ENCODE measurements around the gene SHISA7. TPM values are rescaled to one million over a fixed set of nuclear protein-coding genes. Genes with fewer than 3 reads are reported as not detected.

SHISA7 gene
- total and polyA plus RNA-seq, 2 of the 4 experiments (the other 2 are of a cell fraction): not detected

DNA sequence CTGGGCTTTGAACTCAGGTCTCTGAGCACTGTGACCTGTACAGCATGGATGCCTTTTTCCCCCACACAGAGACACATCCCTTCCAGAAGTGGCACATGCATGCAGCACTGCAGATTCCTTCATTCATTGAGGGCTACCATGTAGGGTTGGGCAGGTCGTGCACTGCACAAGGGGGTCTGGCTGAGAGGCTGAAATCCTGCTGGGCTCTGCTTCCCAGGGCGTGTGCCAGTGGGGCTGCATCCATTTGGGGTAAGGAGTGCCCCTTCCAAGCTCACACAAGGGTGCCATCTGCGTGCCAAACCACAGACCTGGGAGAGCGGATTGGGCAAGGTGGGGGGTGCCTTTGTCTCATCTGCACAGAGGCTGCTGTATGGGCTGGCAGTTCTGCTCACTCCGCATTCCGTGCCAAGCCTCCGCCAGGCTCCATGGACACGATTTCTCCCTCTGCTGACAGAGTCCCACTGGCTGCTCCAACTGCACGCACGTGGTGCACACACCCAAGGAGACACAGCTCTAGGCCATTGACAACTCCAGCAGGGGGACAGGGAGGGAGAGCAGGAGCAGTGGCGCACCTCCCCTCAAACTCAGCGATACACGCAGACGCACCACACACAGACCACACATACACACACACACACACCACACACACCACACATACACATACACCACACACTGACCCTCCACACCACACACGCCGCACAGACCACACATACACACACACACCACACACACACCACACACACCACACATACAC, 4.5 kb upstream of the SHISA7 start:
- 48% methylated on average over 4 of the region's 16 CpGs; no CpG with 5 or more reads in 1 of the 2 experiments for WGBS, 2 experiments (ENCODE audit: extremely low coverage in 2 of 2, insufficient read length in 1 of 2)
- H2AFZ ChIP-seq (replicated peaks; ENCODE audit: low read length, poor library complexity): peak overlapping the region; percentile 72
- no peaks in the 10 kb centered on the region for H3K9me1 ChIP-seq (ENCODE audit: insufficient read depth, low read length)
- H3K4me2 ChIP-seq (ENCODE audit: low read depth, low read length): no peak overlapping the region
- no peak overlapping the region for H3K18ac ChIP-seq (ENCODE audit: low read depth, low read length)
- H3K79me1 ChIP-seq (ENCODE audit: low read depth in 1 of 2, low read length in 2 of 2): no peaks in the 10 kb centered on the region
- H3K9me3 ChIP-seq (ENCODE audit: control insufficient read depth, insufficient read depth, low read length): no peaks in the 10 kb centered on the region
- in situ Hi-C loops (cut with MboI; ENCODE audit: low sequenced_read_pairs): no loop called here
- TF ChIP-seq, protein P1, sequence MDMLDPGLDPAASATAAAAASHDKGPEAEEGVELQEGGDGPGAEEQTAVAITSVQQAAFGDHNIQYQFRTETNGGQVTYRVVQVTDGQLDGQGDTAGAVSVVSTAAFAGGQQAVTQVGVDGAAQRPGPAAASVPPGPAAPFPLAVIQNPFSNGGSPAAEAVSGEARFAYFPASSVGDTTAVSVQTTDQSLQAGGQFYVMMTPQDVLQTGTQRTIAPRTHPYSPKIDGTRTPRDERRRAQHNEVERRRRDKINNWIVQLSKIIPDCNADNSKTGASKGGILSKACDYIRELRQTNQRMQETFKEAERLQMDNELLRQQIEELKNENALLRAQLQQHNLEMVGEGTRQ (IDR thresholded peaks at IDR 0.05; ENCODE audit: low read depth, low read length): peak; percentile 22; the same call in 1 of the 2 replicates
- no peak for TF ChIP-seq ELK1 (IDR thresholded peaks at IDR 0.05; ENCODE audit: borderline replicate concordance, low read depth, low read length)
- H4K91ac ChIP-seq (ENCODE audit: insufficient read depth, low read depth, low read length): no peak overlapping the region
- H4K5ac ChIP-seq (ENCODE audit: low read depth, low read length): no peak overlapping the region
- CTCF ChIA-PET: no interaction called here
- H3K4me1 ChIP-seq (ENCODE audit: control insufficient read depth, insufficient read depth, low read length): peaks cover 2% of the 10 kb centered on the region; the same call in 1 of the 2 replicates
- H2BK5ac ChIP-seq (ENCODE audit: low read depth, low read length, poor library complexity, severe bottlenecking): peak overlapping the region; percentile 80
- no peak overlapping the region for H2BK15ac ChIP-seq (ENCODE audit: low read depth, low read length)
- H2AK9ac ChIP-seq (replicated peaks; ENCODE audit: low read depth, low read length, poor library complexity): no peak overlapping the region
- dilution Hi-C loops (cut with HindIII; ENCODE audit: low sequenced_read_pairs, unreplicated experiment): no loop called here
- no peaks in the 10 kb centered on the region for H3K36me3 ChIP-seq (ENCODE audit: control insufficient read depth, insufficient read depth, low read length)
- H3K4ac ChIP-seq (ENCODE audit: low read depth, low read length): no peak overlapping the region
- H2AK5ac ChIP-seq (ENCODE audit: low read depth, low read length): peak overlapping the region; percentile 16; the same call in 1 of the 2 replicates
- H3K56ac ChIP-seq (ENCODE audit: extremely low read depth, insufficient read depth, low read length): no peak overlapping the region
- no peak overlapping the region for H3K23ac ChIP-seq (ENCODE audit: low read depth, low read length)
- intact Hi-C loops (cut with micrococcal nuclease): no loop called here
- no peak overlapping the region for H3K9ac ChIP-seq (ENCODE audit: low read depth, low read length)
- peaks cover 8% of the 10 kb centered on the region; the same call in 1 of the 2 replicates for H4K20me1 ChIP-seq (ENCODE audit: insufficient read depth, low read length)
- DNase-seq (peak; percentile 15), ATAC-seq (ENCODE audit: low read depth) (peak; percentile 21; the same call in 1 of the 2 replicates)
- no peak overlapping the region for H3K27ac ChIP-seq (ENCODE audit: insufficient read depth, low read length)
- no peak overlapping the region for H3K14ac ChIP-seq (replicated peaks; ENCODE audit: low read depth, low read length)
- H3K4me3 ChIP-seq (ENCODE audit: insufficient read depth, low read depth, low read length): no peak overlapping the region
- POLR2A ChIA-PET (ENCODE audit: unreplicated experiment): no interaction called here
- BruUV-seq (replicated peaks): no TSS peak
- no peak overlapping the region for H2BK20ac ChIP-seq (ENCODE audit: low read depth, low read length)
- H3K27me3 ChIP-seq (ENCODE audit: control insufficient read depth, insufficient read depth, low read length): peaks cover 66% of the 10 kb centered on the region
- H4K8ac ChIP-seq (ENCODE audit: low read depth in 2 of 2, low read length in 2 of 2): no peak overlapping the region
- H2BK120ac ChIP-seq (ENCODE audit: low read depth, low read length): no peak overlapping the region

Measured in IMR-90 (cell line).